K562 (cell line): ENCODE results near the gene TRPM4.

Source experiments
- EGR1 ChIP-seq: fragments of 450-650 bp; conservative IDR thresholded peaks from 2 replicates; pipeline ENCODE4 v1.6.1; 2017; ENCODE audit warnings: mild to moderate bottlenecking
- IFI16 ChIP-seq: fragments of 250-450 bp; sonication (Bioruptor Pico); IDR thresholded peaks from 2 replicates; pipeline ENCODE4 v2.1.2; 2022; ENCODE audit warnings: mild to moderate bottlenecking, inconsistent platforms
- TCF7 ChIP-seq: sonication (generic); IDR thresholded peaks from 2 replicates; pipeline ENCODE4 v1.6.1; 2016; ENCODE audit warnings: antibody characterized with exemption, borderline replicate concordance

DNA sequence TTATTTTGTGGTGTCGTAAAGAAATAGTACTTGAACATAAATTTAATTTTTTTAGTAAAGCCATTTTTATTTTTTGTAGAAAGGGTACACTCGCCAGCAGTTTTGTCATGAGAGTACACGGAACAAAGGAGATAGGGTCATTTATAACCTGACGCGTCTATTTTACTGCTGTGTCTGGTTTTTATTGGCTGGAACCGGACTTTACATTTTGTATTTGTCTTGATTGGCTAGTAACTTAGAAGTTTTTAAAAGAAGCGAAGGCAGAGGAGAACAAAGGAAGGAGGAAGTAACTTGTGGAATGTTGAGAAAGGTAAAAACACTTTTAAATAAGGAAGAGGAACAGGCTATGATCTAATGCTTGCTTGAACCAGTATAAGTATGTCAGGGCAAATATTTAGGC lies 43.5 kb downstream of the TRPM4 start:
- TF ChIP-seq TCF7 (no peak), EGR1 (no peak), IFI16 (CRISPR knock-in tag) (no peak)
